ENCODE results near the gene GTF2F2. TPM values are rescaled to one million over a fixed set of nuclear protein-coding genes. Genes with fewer than 3 reads are reported as not detected.

Gene GTF2F2
- total and polyA plus RNA-seq, 2 donors = 31.0 to 34.0 TPM

- Histone ChIP-seq H3K4me1 (ENCODE audit: control insufficient read depth in 2 of 2, insufficient read depth in 2 of 2, low read length in 2 of 2) (no peaks in the 10 kb centered on the region), H3K27ac (ENCODE audit: low read depth in 1 of 2, low read length in 1 of 2) (no peak overlapping the region), H3K36me3 (ENCODE audit: control insufficient read depth in 2 of 2, insufficient read depth in 2 of 2, low read length in 1 of 2) (peaks cover 0 to 3% of the 10 kb centered on the region in 2 donors), H3K9me3 (ENCODE audit: control insufficient read depth in 2 of 2, insufficient read depth in 1 of 2, low read length in 1 of 2) (no peaks in the 10 kb centered on the region), H3K4me3 (ENCODE audit: low read length in 2 of 2) (no peak overlapping the region), H3K27me3 (ENCODE audit: control insufficient read depth in 2 of 2, insufficient read depth in 1 of 2, low read length in 1 of 2) (no peaks in the 10 kb centered on the region)
- 95% methylated on average over 2 of the region's 2 CpGs for WGBS
- no peak for DNase-seq (ENCODE audit: low read depth in 6 of 9, low spot score in 9 of 9)
Measured at GRCh38 chr13:45198041-45198440, 77.7 kb downstream of the GTF2F2 start.

- H3K9me3 ChIP-seq (ENCODE audit: control insufficient read depth in 2 of 2, insufficient read depth in 1 of 2, low read length in 1 of 2) = no peaks in the 10 kb centered on the region
- H3K36me3 ChIP-seq (ENCODE audit: control insufficient read depth in 2 of 2, insufficient read depth in 2 of 2, low read length in 1 of 2) = peaks cover 0 to 3% of the 10 kb centered on the region in 2 donors
- H3K27ac ChIP-seq (ENCODE audit: low read depth in 1 of 2, low read length in 1 of 2) = no peak overlapping the region
- H3K4me1 ChIP-seq (ENCODE audit: control insufficient read depth in 2 of 2, insufficient read depth in 2 of 2, low read length in 2 of 2) = no peaks in the 10 kb centered on the region
- 99% methylated on average over 3 of the region's 3 CpGs for WGBS
- DNase-seq (ENCODE audit: low read depth in 6 of 9, low spot score in 9 of 9) = no peak
- no peaks in the 10 kb centered on the region for H3K27me3 ChIP-seq (ENCODE audit: control insufficient read depth in 2 of 2, insufficient read depth in 1 of 2, low read length in 1 of 2)
- no peak overlapping the region for H3K4me3 ChIP-seq (ENCODE audit: low read length in 2 of 2)
Measured at GRCh38 chr13:45198924-45199323, 78.6 kb downstream of the GTF2F2 start.

- H3K36me3 ChIP-seq (ENCODE audit: control insufficient read depth in 2 of 2, insufficient read depth in 2 of 2, low read length in 1 of 2) = peaks cover 0 to 3% of the 10 kb centered on the region in 2 donors
- no peak overlapping the region for H3K4me3 ChIP-seq (ENCODE audit: low read length in 2 of 2)
- DNase-seq (ENCODE audit: low read depth in 6 of 9, low spot score in 9 of 9) = peak in 1 of 9 donors; percentile 7
- no peaks in the 10 kb centered on the region for H3K4me1 ChIP-seq (ENCODE audit: control insufficient read depth in 2 of 2, insufficient read depth in 2 of 2, low read length in 2 of 2)
- H3K9me3 ChIP-seq (ENCODE audit: control insufficient read depth in 2 of 2, insufficient read depth in 1 of 2, low read length in 1 of 2) = no peaks in the 10 kb centered on the region
- no peak overlapping the region for H3K27ac ChIP-seq (ENCODE audit: low read depth in 1 of 2, low read length in 1 of 2)
- 93% methylated on average over 4 of the region's 4 CpGs for WGBS
- H3K27me3 ChIP-seq (ENCODE audit: control insufficient read depth in 2 of 2, insufficient read depth in 1 of 2, low read length in 1 of 2) = no peaks in the 10 kb centered on the region
Measured at GRCh38 chr13:45199711-45200110, 79.4 kb downstream of the GTF2F2 start.

GRCh38 chr13:45200701-45201232, 80.5 kb downstream of the GTF2F2 start, which contains the start of gene KCTD4:
KCTD4 (minus strand) TSS chr13:45201045; CDS start chr13:45194567, 6,478 bp downstream.
- no peaks in the 10 kb centered on the region for H3K4me1 ChIP-seq (ENCODE audit: control insufficient read depth in 2 of 2, insufficient read depth in 2 of 2, low read length in 2 of 2)
- H3K36me3 ChIP-seq (ENCODE audit: control insufficient read depth in 2 of 2, insufficient read depth in 2 of 2, low read length in 1 of 2) = peaks cover 0 to 3% of the 10 kb centered on the region in 2 donors
- H3K9me3 ChIP-seq (ENCODE audit: control insufficient read depth in 2 of 2, insufficient read depth in 1 of 2, low read length in 1 of 2) = no peaks in the 10 kb centered on the region
- 98% methylated on average over 2 of the region's 2 CpGs for WGBS
- no peak for DNase-seq (ENCODE audit: low read depth in 6 of 9, low spot score in 9 of 9)
- no peak within 1 kb of the TSS for H3K27ac ChIP-seq (ENCODE audit: low read depth in 1 of 2, low read length in 1 of 2)
- no peak within 1 kb of the TSS for H3K4me3 ChIP-seq (ENCODE audit: low read length in 2 of 2)
- H3K27me3 ChIP-seq (ENCODE audit: control insufficient read depth in 2 of 2, insufficient read depth in 1 of 2, low read length in 1 of 2) = no peaks in the 10 kb centered on the region

GRCh38 chr13:45205124-45205523, 84.8 kb downstream of the GTF2F2 start:
- no peaks in the 10 kb centered on the region for H3K27me3 ChIP-seq (ENCODE audit: control insufficient read depth in 2 of 2, insufficient read depth in 1 of 2, low read length in 1 of 2)
- no peaks in the 10 kb centered on the region for H3K9me3 ChIP-seq (ENCODE audit: control insufficient read depth in 2 of 2, insufficient read depth in 1 of 2, low read length in 1 of 2)
- H3K4me1 ChIP-seq (ENCODE audit: control insufficient read depth in 2 of 2, insufficient read depth in 2 of 2, low read length in 2 of 2) = no peaks in the 10 kb centered on the region
- no peak overlapping the region for H3K4me3 ChIP-seq (ENCODE audit: low read length in 2 of 2)
- no peak overlapping the region for H3K27ac ChIP-seq (ENCODE audit: low read depth in 1 of 2, low read length in 1 of 2)
- DNase-seq (ENCODE audit: low read depth in 6 of 9, low spot score in 9 of 9) = no peak
- 89% methylated on average over 5 of the region's 5 CpGs for WGBS
- H3K36me3 ChIP-seq (ENCODE audit: control insufficient read depth in 2 of 2, insufficient read depth in 2 of 2, low read length in 1 of 2) = peaks cover 5 to 11% of the 10 kb centered on the region in 2 donors

GRCh38 chr13:45206340-45206739, 86.0 kb downstream of the GTF2F2 start:
- H3K27me3 ChIP-seq (ENCODE audit: control insufficient read depth in 2 of 2, insufficient read depth in 1 of 2, low read length in 1 of 2) = no peaks in the 10 kb centered on the region
- H3K27ac ChIP-seq (ENCODE audit: low read depth in 1 of 2, low read length in 1 of 2) = peak overlapping the region in 1 of 2 donors; percentile 68
- H3K9me3 ChIP-seq (ENCODE audit: control insufficient read depth in 2 of 2, insufficient read depth in 1 of 2, low read length in 1 of 2) = no peaks in the 10 kb centered on the region
- no peaks in the 10 kb centered on the region for H3K4me1 ChIP-seq (ENCODE audit: control insufficient read depth in 2 of 2, insufficient read depth in 2 of 2, low read length in 2 of 2)
- H3K36me3 ChIP-seq (ENCODE audit: control insufficient read depth in 2 of 2, insufficient read depth in 2 of 2, low read length in 1 of 2) = peaks cover 5 to 13% of the 10 kb centered on the region in 2 donors
- H3K4me3 ChIP-seq (ENCODE audit: low read length in 2 of 2) = no peak overlapping the region
- no peak for DNase-seq (ENCODE audit: low read depth in 6 of 9, low spot score in 9 of 9)

GRCh38 chr13:45207319-45207718, 87.0 kb downstream of the GTF2F2 start:
- Histone ChIP-seq H3K27ac (ENCODE audit: low read depth in 1 of 2, low read length in 1 of 2) (peak overlapping the region in 1 of 2 donors; percentile 68), H3K4me3 (ENCODE audit: low read length in 2 of 2) (no peak overlapping the region), H3K27me3 (ENCODE audit: control insufficient read depth in 2 of 2, insufficient read depth in 1 of 2, low read length in 1 of 2) (no peaks in the 10 kb centered on the region), H3K9me3 (ENCODE audit: control insufficient read depth in 2 of 2, insufficient read depth in 1 of 2, low read length in 1 of 2) (no peaks in the 10 kb centered on the region), H3K4me1 (ENCODE audit: control insufficient read depth in 2 of 2, insufficient read depth in 2 of 2, low read length in 2 of 2) (no peaks in the 10 kb centered on the region), H3K36me3 (ENCODE audit: control insufficient read depth in 2 of 2, insufficient read depth in 2 of 2, low read length in 1 of 2) (peaks cover 5 to 13% of the 10 kb centered on the region in 2 donors)
- DNase-seq (ENCODE audit: low read depth in 6 of 9, low spot score in 9 of 9) = no peak
- 92% methylated on average over 4 of the region's 4 CpGs for WGBS

- 48% methylated on average over 2 of the region's 2 CpGs for WGBS
- H3K4me1 ChIP-seq (ENCODE audit: control insufficient read depth in 2 of 2, insufficient read depth in 2 of 2, low read length in 2 of 2) = no peaks in the 10 kb centered on the region
- no peak for DNase-seq (ENCODE audit: low read depth in 6 of 9, low spot score in 9 of 9)
- peaks cover 5 to 13% of the 10 kb centered on the region in 2 donors for H3K36me3 ChIP-seq (ENCODE audit: control insufficient read depth in 2 of 2, insufficient read depth in 2 of 2, low read length in 1 of 2)
- H3K4me3 ChIP-seq (ENCODE audit: low read length in 2 of 2) = no peak overlapping the region
- H3K27ac ChIP-seq (ENCODE audit: low read depth in 1 of 2, low read length in 1 of 2) = no peak overlapping the region
- no peaks in the 10 kb centered on the region for H3K27me3 ChIP-seq (ENCODE audit: control insufficient read depth in 2 of 2, insufficient read depth in 1 of 2, low read length in 1 of 2)
- H3K9me3 ChIP-seq (ENCODE audit: control insufficient read depth in 2 of 2, insufficient read depth in 1 of 2, low read length in 1 of 2) = no peaks in the 10 kb centered on the region
Measured at GRCh38 chr13:45208132-45208531, 87.8 kb downstream of the GTF2F2 start.

GRCh38 chr13:45209229-45209628, 88.9 kb downstream of the GTF2F2 start:
- no peak for DNase-seq (ENCODE audit: low read depth in 6 of 9, low spot score in 9 of 9)
- H3K4me3 ChIP-seq (ENCODE audit: low read length in 2 of 2) = no peak overlapping the region
- peaks cover 5 to 13% of the 10 kb centered on the region in 2 donors for H3K36me3 ChIP-seq (ENCODE audit: control insufficient read depth in 2 of 2, insufficient read depth in 2 of 2, low read length in 1 of 2)
- no peaks in the 10 kb centered on the region for H3K27me3 ChIP-seq (ENCODE audit: control insufficient read depth in 2 of 2, insufficient read depth in 1 of 2, low read length in 1 of 2)
- no peaks in the 10 kb centered on the region for H3K4me1 ChIP-seq (ENCODE audit: control insufficient read depth in 2 of 2, insufficient read depth in 2 of 2, low read length in 2 of 2)
- H3K27ac ChIP-seq (ENCODE audit: low read depth in 1 of 2, low read length in 1 of 2) = no peak overlapping the region
- no peaks in the 10 kb centered on the region for H3K9me3 ChIP-seq (ENCODE audit: control insufficient read depth in 2 of 2, insufficient read depth in 1 of 2, low read length in 1 of 2)

Measured in thymus (tissue), 11 donors.